ENCODE results near the gene TNNT1. TPM values are rescaled to one million over a fixed set of nuclear protein-coding genes. Genes with fewer than 3 reads are reported as not detected.

Gene TNNT1
- total RNA-seq, 1 donor from 2014 or later: not detected

DNA sequence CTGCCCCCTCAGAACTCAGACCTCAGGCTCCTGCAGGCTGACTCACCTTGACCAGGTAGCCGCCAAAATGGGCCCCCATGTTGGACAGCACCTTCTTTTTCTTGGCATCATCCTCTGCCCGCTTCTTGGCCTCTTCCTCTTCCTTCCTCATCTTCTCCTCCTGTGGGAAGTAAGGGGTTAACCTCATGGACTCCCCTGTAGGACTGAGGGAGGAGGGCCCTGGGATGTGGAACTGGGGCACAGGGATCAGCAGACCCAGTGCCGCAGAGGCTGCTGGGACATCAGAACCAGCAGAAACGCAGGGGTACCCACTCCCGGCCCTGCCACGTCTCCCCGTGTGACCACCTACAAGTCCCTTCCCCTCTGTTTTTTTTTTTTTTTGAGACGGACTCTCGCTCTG, 11.1 kb downstream of the TNNT1 start:
- Mint-ChIP-seq H3K27me3 (ENCODE audit: unreplicated experiment) (peaks cover 11% of the 10 kb centered on the region), H3K9me3 (ENCODE audit: unreplicated experiment) (no peaks in the 10 kb centered on the region), H3K36me3 (ENCODE audit: unreplicated experiment) (no peaks in the 10 kb centered on the region), H3K4me1 (ENCODE audit: unreplicated experiment) (peaks cover 4% of the 10 kb centered on the region), H3K27ac (ENCODE audit: unreplicated experiment) (no peak overlapping the region), H3K4me3 (ENCODE audit: unreplicated experiment) (no peak overlapping the region)
- no peak for DNase-seq (ENCODE audit: extremely low spot score, unreplicated experiment)
- TF ChIP-seq, protein P1, sequence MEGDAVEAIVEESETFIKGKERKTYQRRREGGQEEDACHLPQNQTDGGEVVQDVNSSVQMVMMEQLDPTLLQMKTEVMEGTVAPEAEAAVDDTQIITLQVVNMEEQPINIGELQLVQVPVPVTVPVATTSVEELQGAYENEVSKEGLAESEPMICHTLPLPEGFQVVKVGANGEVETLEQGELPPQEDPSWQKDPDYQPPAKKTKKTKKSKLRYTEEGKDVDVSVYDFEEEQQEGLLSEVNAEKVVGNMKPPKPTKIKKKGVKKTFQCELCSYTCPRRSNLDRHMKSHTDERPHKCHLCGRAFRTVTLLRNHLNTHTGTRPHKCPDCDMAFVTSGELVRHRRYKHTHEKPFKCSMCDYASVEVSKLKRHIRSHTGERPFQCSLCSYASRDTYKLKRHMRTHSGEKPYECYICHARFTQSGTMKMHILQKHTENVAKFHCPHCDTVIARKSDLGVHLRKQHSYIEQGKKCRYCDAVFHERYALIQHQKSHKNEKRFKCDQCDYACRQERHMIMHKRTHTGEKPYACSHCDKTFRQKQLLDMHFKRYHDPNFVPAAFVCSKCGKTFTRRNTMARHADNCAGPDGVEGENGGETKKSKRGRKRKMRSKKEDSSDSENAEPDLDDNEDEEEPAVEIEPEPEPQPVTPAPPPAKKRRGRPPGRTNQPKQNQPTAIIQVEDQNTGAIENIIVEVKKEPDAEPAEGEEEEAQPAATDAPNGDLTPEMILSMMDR (IDR thresholded peaks at IDR 0.05): no peak

DNA sequence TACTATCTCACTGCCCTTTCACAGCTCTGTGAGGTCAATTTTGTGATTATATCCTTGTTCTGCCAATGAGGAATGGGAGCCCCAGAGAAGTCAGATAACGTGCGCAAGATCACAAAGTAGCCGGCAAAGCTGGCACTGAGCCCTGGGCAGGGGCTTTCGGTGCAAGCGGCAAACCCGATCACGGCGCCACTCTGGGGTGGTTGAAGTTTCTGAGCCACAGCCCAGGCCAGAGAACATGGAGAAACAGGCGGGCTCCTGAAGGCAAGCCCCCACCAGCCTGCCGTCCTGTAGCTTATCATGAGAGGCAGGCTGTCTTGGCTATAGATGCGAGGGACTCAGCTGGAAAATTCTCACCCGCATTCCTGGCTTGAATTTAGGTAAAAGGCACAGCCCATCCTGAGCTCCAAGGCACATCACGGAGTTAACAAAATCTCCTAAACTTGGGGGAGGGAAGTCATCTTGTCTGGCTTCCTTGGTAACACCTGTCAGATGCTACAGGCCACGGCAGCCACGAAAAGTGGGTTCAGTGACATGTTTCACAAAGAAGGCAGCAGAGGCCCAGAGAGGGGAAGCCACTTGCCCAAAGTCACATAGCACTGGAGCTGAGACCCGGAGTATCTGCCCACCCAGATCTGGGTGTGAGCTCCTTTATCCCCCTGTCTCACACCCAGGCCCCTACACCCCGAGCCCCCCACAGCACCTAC, 12.5 kb downstream of the TNNT1 start:
- H3K4me1 Mint-ChIP-seq (ENCODE audit: unreplicated experiment): peaks cover 4% of the 10 kb centered on the region
- H3K4me3 Mint-ChIP-seq (ENCODE audit: unreplicated experiment): no peak overlapping the region
- DNase-seq (ENCODE audit: extremely low spot score, unreplicated experiment): no peak
- TF ChIP-seq, protein P1 (IDR thresholded peaks at IDR 0.05): no peak
- H3K27ac Mint-ChIP-seq (ENCODE audit: unreplicated experiment): no peak overlapping the region
- peaks cover 13% of the 10 kb centered on the region for H3K27me3 Mint-ChIP-seq (ENCODE audit: unreplicated experiment)
- no peaks in the 10 kb centered on the region for H3K36me3 Mint-ChIP-seq (ENCODE audit: unreplicated experiment)
- H3K9me3 Mint-ChIP-seq (ENCODE audit: unreplicated experiment): no peaks in the 10 kb centered on the region

DNA sequence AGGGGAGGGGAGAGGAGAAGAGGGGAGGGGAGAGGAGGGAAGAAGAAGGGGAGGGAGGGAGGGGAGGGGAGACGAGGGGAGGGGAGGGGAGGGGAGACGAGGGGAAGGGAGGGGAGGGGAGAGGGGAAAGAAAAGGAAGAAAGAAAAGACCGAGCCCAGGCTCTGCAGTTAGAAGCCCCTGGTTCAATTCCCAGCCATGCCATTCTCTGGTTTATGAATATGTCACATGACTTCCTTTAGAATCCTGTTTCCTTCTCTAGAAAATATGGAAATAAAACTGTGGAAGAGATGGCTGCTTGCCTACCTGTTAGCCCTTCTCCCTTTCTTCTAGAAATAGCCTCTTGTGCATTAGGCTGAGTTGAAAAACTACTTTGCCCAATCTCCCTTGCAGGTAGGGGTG, 14.3 kb downstream of the TNNT1 start:
- H3K4me1 Mint-ChIP-seq (ENCODE audit: unreplicated experiment): no peaks in the 10 kb centered on the region
- no peaks in the 10 kb centered on the region for H3K9me3 Mint-ChIP-seq (ENCODE audit: unreplicated experiment)
- DNase-seq (ENCODE audit: extremely low spot score, unreplicated experiment): no peak
- peaks cover 21% of the 10 kb centered on the region for H3K27me3 Mint-ChIP-seq (ENCODE audit: unreplicated experiment)
- TF ChIP-seq, protein P1 (IDR thresholded peaks at IDR 0.05): no peak
- no peaks in the 10 kb centered on the region for H3K36me3 Mint-ChIP-seq (ENCODE audit: unreplicated experiment)
- H3K4me3 Mint-ChIP-seq (ENCODE audit: unreplicated experiment): no peak overlapping the region
- no peak overlapping the region for H3K27ac Mint-ChIP-seq (ENCODE audit: unreplicated experiment)

DNA sequence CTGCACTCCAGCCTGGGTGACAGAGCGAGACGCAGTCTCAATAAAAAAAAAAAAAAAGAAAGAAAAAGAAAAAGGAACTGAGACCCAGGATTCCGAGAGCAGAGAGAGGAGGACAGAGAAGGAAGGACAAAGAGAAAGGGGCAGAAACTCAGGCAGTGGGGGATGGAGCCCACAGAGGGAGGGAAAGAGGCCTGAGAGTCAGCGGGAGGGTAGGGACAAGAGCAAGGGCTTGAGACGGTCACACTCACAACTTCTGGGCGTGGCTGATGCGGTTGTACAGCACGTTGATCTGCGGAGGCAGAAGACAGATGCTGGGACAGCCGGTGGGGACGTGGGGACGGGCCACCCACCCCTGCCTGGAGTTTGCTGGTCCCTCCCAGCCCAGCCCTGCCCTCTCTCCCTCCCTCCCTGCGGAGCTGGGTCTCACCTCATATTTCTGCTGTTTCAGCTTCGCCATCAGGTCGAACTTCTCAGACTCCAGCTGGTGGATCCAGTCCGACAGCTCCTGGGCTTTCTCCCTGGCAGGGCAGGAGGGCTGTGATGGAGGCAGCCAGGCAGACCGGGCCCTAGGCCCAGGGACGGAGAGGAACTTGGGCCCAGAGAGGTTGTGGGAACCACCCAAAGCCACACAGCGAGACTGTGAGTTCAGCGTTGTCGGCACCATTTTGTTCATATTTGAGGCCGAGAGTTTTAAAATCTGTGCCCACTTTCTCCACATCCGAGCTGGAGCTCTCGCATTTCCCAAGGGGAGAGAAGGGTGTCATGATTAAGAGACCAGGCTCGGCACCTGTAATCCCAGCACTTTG, 15.2 kb downstream of the TNNT1 start:
- Mint-ChIP-seq H3K4me1 (ENCODE audit: unreplicated experiment) (no peaks in the 10 kb centered on the region), H3K9me3 (ENCODE audit: unreplicated experiment) (no peaks in the 10 kb centered on the region), H3K27me3 (ENCODE audit: unreplicated experiment) (peaks cover 24% of the 10 kb centered on the region), H3K4me3 (ENCODE audit: unreplicated experiment) (no peak overlapping the region), H3K27ac (ENCODE audit: unreplicated experiment) (no peak overlapping the region), H3K36me3 (ENCODE audit: unreplicated experiment) (no peaks in the 10 kb centered on the region)
- no peak for DNase-seq (ENCODE audit: extremely low spot score, unreplicated experiment)
- TF ChIP-seq, protein P1 (IDR thresholded peaks at IDR 0.05): no peak

DNA sequence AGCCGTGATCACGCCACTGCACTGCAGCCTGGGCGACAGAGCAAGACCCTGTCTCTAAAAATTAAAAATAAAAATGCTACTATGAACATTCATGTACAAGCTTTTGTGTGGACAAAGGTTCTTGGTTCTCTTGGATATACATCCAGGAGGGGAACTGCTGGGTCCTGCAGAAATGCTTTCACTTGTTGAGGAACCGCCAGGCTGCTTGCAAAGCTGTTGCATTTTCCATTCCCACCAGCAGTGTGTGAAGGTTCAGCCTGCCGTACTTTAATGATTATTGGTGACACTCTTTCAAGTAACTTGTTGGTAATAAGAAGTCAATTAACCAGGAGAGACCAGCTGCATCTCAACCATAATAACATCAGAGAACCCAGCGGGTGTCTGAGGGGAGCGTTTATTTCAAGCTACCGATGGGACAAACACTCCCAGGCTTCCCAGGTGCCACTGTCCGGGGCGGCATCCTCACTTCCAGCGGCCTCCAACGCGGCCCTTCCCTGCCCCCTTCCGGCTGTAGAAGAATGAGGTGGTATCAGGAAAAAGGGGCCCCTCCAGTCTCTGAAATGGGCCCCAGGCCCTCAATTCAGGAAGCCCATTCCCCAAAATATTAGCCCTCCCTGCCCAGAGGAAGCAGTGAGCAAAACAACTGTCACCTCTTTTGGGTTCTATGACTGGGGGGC, 16.4 kb downstream of the TNNT1 start:
- TF ChIP-seq, protein P1 (IDR thresholded peaks at IDR 0.05): no peak
- Mint-ChIP-seq H3K27ac (ENCODE audit: unreplicated experiment) (no peak overlapping the region), H3K4me3 (ENCODE audit: unreplicated experiment) (no peak overlapping the region), H3K27me3 (ENCODE audit: unreplicated experiment) (peaks cover 30% of the 10 kb centered on the region), H3K36me3 (ENCODE audit: unreplicated experiment) (no peaks in the 10 kb centered on the region), H3K9me3 (ENCODE audit: unreplicated experiment) (no peaks in the 10 kb centered on the region), H3K4me1 (ENCODE audit: unreplicated experiment) (no peaks in the 10 kb centered on the region)
- no peak for DNase-seq (ENCODE audit: extremely low spot score, unreplicated experiment)

Measured in osteocyte (in vitro differentiated cells).